ENCODE data around the gene HNRNPM. TPM values are rescaled to one million over a fixed set of nuclear protein-coding genes. Genes with fewer than 3 reads are reported as not detected.

Gene HNRNPM
- total RNA-seq, 1 experiment from 2014 or later: 298 TPM

GRCh38 chr19:8462571-8462970 lies 17.8 kb downstream of the HNRNPM start:
- CTCF ChIA-PET: no interaction called here
- POLR2A ChIA-PET: no interaction called here
- Histone ChIP-seq H3K27me3 (ENCODE audit: insufficient read depth, low read length) (no peaks in the 10 kb centered on the region), H3K4me1 (ENCODE audit: control insufficient read depth in 1 of 2, insufficient read depth in 2 of 2, low read length in 2 of 2) (peaks cover 10 to 23% of the 10 kb centered on the region in 2 experiments), H3K79me2 (ENCODE audit: insufficient read depth, low read length) (peaks cover 100% of the 10 kb centered on the region), H3K9ac (ENCODE audit: low read length) (no peak overlapping the region), H3K4me3 (replicated peaks in 1 of 2; ENCODE audit: low read depth in 1 of 2, low read length in 2 of 2) (no peak overlapping the region), H3K9me2 (ENCODE audit: insufficient read depth) (no peaks in the 10 kb centered on the region), H3K36me3 (ENCODE audit: control insufficient read depth in 1 of 2, insufficient read depth in 2 of 2, low read length in 2 of 2) (peaks cover 39 to 58% of the 10 kb centered on the region in 2 experiments), H3K27ac (ENCODE audit: low read depth, low read length) (no peak overlapping the region), H4K20me1 (ENCODE audit: insufficient read depth) (peaks cover 64% of the 10 kb centered on the region), H3K4me2 (ENCODE audit: low read length) (no peak overlapping the region), H2AFZ (ENCODE audit: low read depth, low read length, poor library complexity, severe bottlenecking) (no peak overlapping the region), H3K9me3 (ENCODE audit: control insufficient read depth in 1 of 2, insufficient read depth in 1 of 2, low read depth in 1 of 2, low read length in 2 of 2) (no peaks in the 10 kb centered on the region)
- ATAC-seq: no peak
- no peak for TF ChIP-seq SRF (IDR thresholded peaks at IDR 0.05; ENCODE audit: low read depth)
- TF ChIP-seq FOSL1 (IDR thresholded peaks at IDR 0.05; ENCODE audit: low read depth): no peak
- no peak for TF ChIP-seq SP1 (IDR thresholded peaks at IDR 0.05; ENCODE audit: low read depth)
- TF ChIP-seq CBX3 (IDR thresholded peaks at IDR 0.05; ENCODE audit: low read depth): no peak
- TF ChIP-seq REST (IDR thresholded peaks at IDR 0.05; ENCODE audit: low read depth): no peak
- TF ChIP-seq EZH2phosphoT487 (IDR thresholded peaks at IDR 0.05; ENCODE audit: borderline replicate concordance): no peak
- no peak for TF ChIP-seq EZH2 (IDR thresholded peaks at IDR 0.05)
- TF ChIP-seq JUND (IDR thresholded peaks at IDR 0.05): no peak
- TF ChIP-seq YY1 (IDR thresholded peaks at IDR 0.05; ENCODE audit: extremely low read depth, insufficient replicate concordance, low read depth, low read length): no peak
- no peak for TF ChIP-seq SIN3A (IDR thresholded peaks at IDR 0.05; ENCODE audit: low read depth)
- TF ChIP-seq RAD21 (IDR thresholded peaks at IDR 0.05; ENCODE audit: low read depth): no peak
- no peak for TF ChIP-seq ZNF274 (IDR thresholded peaks at IDR 0.05; ENCODE audit: low read depth, low read length)
- intact Hi-C loops (cut with micrococcal nuclease): no loop called here
- DNase-seq (ENCODE audit: low read depth, low spot score): no peak
- RAD21 ChIA-PET (ENCODE audit: low non-redundant PET in 1 of 2, low total read pairs in 2 of 2, uncharacterized antibody in 2 of 2, unreplicated experiment in 2 of 2): no interaction called here
- no TSS peak for BruUV-seq (replicated peaks)

Data from HCT116 (cell line).